ENCODE data around the gene RPS17. TPM values are rescaled to one million over a fixed set of nuclear protein-coding genes. Genes with fewer than 3 reads are reported as not detected.
A peak's percentile ranks its signal among the peaks of the same experiment; 100 is the strongest.

RPS17 gene
- 3,004 and 3,097 TPM in 2 replicates for total RNA-seq (2014; rRNA removed; shearing (Covaris generic))

- peak; percentile 87 for DNase-seq (ENCODE audit: low spot score)
These were observed at the start of gene RPS17 for GRCh38 chr15:82540055-82540983. RPS17 (minus strand) TSS chr15:82540457; CDS start chr15:82540428, 29 bp downstream.

- no peak for DNase-seq (ENCODE audit: low spot score)
These were observed 47.5 kb upstream of the RPS17 start for GRCh38 chr15:82587805-82588204.

GRCh38 chr15:82585072-82585471 is 44.8 kb upstream of the RPS17 start:
- peak; percentile 44 for DNase-seq (ENCODE audit: low spot score)

GRCh38 chr15:82580713-82581112 is 40.5 kb upstream of the RPS17 start:
- no peak for DNase-seq (ENCODE audit: low spot score)

GRCh38 chr15:82575335-82575734 is 35.1 kb upstream of the RPS17 start:
- no peak for DNase-seq (ENCODE audit: low spot score)

- DNase-seq (ENCODE audit: low spot score) = no peak
These were observed 32.7 kb upstream of the RPS17 start for GRCh38 chr15:82572986-82573385.

- DNase-seq (ENCODE audit: low spot score) = no peak
These were observed 32.1 kb upstream of the RPS17 start for GRCh38 chr15:82572311-82572710.

GRCh38 chr15:82571722-82572222 is 31.5 kb upstream of the RPS17 start:
- DNase-seq (ENCODE audit: low spot score) = peak; percentile 36

GRCh38 chr15:82570721-82571508 is 30.7 kb upstream of the RPS17 start:
- no peak for DNase-seq (ENCODE audit: low spot score)

- DNase-seq (ENCODE audit: low spot score) = no peak
These were observed 29.6 kb upstream of the RPS17 start for GRCh38 chr15:82569834-82570233.

GRCh38 chr15:82568986-82569385 is 28.7 kb upstream of the RPS17 start:
- DNase-seq (ENCODE audit: low spot score) = no peak

- DNase-seq (ENCODE audit: low spot score) = no peak
These were observed 27.4 kb upstream of the RPS17 start for GRCh38 chr15:82567661-82568060.

GRCh38 chr15:82566690-82567089 is 26.4 kb upstream of the RPS17 start:
- no peak for DNase-seq (ENCODE audit: low spot score)

- no peak for DNase-seq (ENCODE audit: low spot score)
These were observed 18.2 kb upstream of the RPS17 start for GRCh38 chr15:82558502-82558901.

- DNase-seq (ENCODE audit: low spot score) = no peak
These were observed 16.2 kb upstream of the RPS17 start for GRCh38 chr15:82556315-82557035.

- no peak for DNase-seq (ENCODE audit: low spot score)
These were observed 14.6 kb upstream of the RPS17 start for GRCh38 chr15:82554849-82555248.

- DNase-seq (ENCODE audit: low spot score) = no peak
These were observed 14.1 kb upstream of the RPS17 start for GRCh38 chr15:82554351-82554750.

- DNase-seq (ENCODE audit: low spot score) = no peak
These were observed 13.6 kb upstream of the RPS17 start for GRCh38 chr15:82553846-82554245.

- DNase-seq (ENCODE audit: low spot score) = no peak
These were observed 12.6 kb upstream of the RPS17 start for GRCh38 chr15:82552861-82553260.

GRCh38 chr15:82551646-82552247 is 11.5 kb upstream of the RPS17 start:
- no peak for DNase-seq (ENCODE audit: low spot score)

- no peak for DNase-seq (ENCODE audit: low spot score)
These were observed 9.0 kb upstream of the RPS17 start for GRCh38 chr15:82549199-82549665.
